GM18907 (cell line): ENCODE measurements around the gene THAP4.
"Not testable (repeated sequence)": the region's sequence is repeated elsewhere in the genome, so short reads cannot be mapped to it uniquely, and the experiment has no call there.

ENCODE experiments used
- ATAC-seq: cut with Tn5 transposase; IDR thresholded peaks from one replicate; pipeline ENCODE4 v1.9.1; 2021; ENCODE audit warnings: mild to moderate bottlenecking, moderate library complexity; ENCODE audit not compliant: unreplicated experiment

Gene THAP4

GRCh38 chr2:241665731-241666440 is 28.9 kb upstream of the THAP4 start:
- no peak for ATAC-seq

GRCh38 chr2:241662731-241663130 is 25.8 kb upstream of the THAP4 start:
- ATAC-seq: not testable (repeated sequence)

GRCh38 chr2:241660593-241661213 is 23.7 kb upstream of the THAP4 start:
- no peak for ATAC-seq

- ATAC-seq: no peak
These were observed 22.3 kb upstream of the THAP4 start for GRCh38 chr2:241659150-241659739.

- no peak for ATAC-seq
These were observed 21.3 kb upstream of the THAP4 start for GRCh38 chr2:241658296-241658695.

- ATAC-seq: no peak
These were observed 20.9 kb upstream of the THAP4 start for GRCh38 chr2:241657786-241658254.

- no peak for ATAC-seq
These were observed 19.3 kb upstream of the THAP4 start for GRCh38 chr2:241656190-241656741.

GRCh38 chr2:241655516-241656189 is 18.7 kb upstream of the THAP4 start:
- no peak for ATAC-seq

- ATAC-seq: no peak
These were observed 17.6 kb upstream of the THAP4 start for GRCh38 chr2:241654551-241654950.

GRCh38 chr2:241653210-241653750 is 16.3 kb upstream of the THAP4 start:
- no peak for ATAC-seq

GRCh38 chr2:241652722-241653121 is 15.8 kb upstream of the THAP4 start:
- ATAC-seq: no peak

- ATAC-seq: no peak
These were observed 15.2 kb upstream of the THAP4 start for GRCh38 chr2:241652142-241652541.

- no peak for ATAC-seq
These were observed 13.0 kb upstream of the THAP4 start for GRCh38 chr2:241649927-241650326.

- ATAC-seq: no peak
These were observed 12.4 kb upstream of the THAP4 start for GRCh38 chr2:241649404-241649803.

GRCh38 chr2:241648453-241648852 is 11.5 kb upstream of the THAP4 start:
- ATAC-seq: no peak

GRCh38 chr2:241645915-241646645 is 9.1 kb upstream of the THAP4 start:
- no peak for ATAC-seq

GRCh38 chr2:241645056-241645914 is 8.3 kb upstream of the THAP4 start:
- ATAC-seq: no peak

GRCh38 chr2:241641631-241642030 is 4.7 kb upstream of the THAP4 start:
- ATAC-seq: no peak

GRCh38 chr2:241640165-241640795 is 3.3 kb upstream of the THAP4 start:
- ATAC-seq: no peak
